Lower leg skin (tissue), 4 donors: ENCODE data around the gene FUT8. TPM values are rescaled to one million over a fixed set of nuclear protein-coding genes. Genes with fewer than 3 reads are reported as not detected.
"Not testable (repeated sequence)": the region's sequence is repeated elsewhere in the genome, so short reads cannot be mapped to it uniquely, and the experiment has no call there.

Experiments
- DNase-seq, 2 donors: peaks; one replicate each; pipeline ENCODE4 v3.0.0-alpha.2; 2019; ENCODE audit warnings: low spot score in 2 of 2
- H3K4me3 ChIP-seq: fragments of 200-600 bp; sonication (generic); 2 replicates; pipeline ENCODE4 v1.5.1; 2017; ENCODE audit warnings: mild to moderate bottlenecking, low read depth; ENCODE audit not compliant: poor library complexity, severe bottlenecking
- POLR2A ChIP-seq, 2 donors: fragments of 450-650 bp; IDR thresholded peaks; one replicate each; pipeline ENCODE4 v1.6.1; 2016 to 2017; ENCODE audit warnings: antibody characterized with exemption in 2 of 2, mild to moderate bottlenecking in 1 of 2, moderate library complexity in 1 of 2
- WGBS, 2 donors: methylation state at CpG; one replicate each; pipeline ENCODE4 v1.1.5; 2018; 5-methylcytosine and 5-hydroxymethylcytosine counted together
- intact Hi-C: fragments of 100-400 bp; cut with DNase I; formaldehyde crosslinking; loops from one replicate; pipeline ENCODE4 v1.15.0; 2023; ENCODE audit warnings: low total_unique reads
- total RNA-seq, 4 donors: library from RNA; depleted of rRNA; stranded (reverse); fragments of >200 nt; gene quantifications; one replicate each; pipeline ENCODE4 v1.1.0, GENCODE V29; 2016
- TF ChIP-seq, protein P1 (sequence below), 3 donors: fragments of 450-650 bp; IDR thresholded peaks; one replicate each; pipeline ENCODE4 v1.5.1; 2016; ENCODE audit warnings: antibody characterized with exemption in 3 of 3, mild to moderate bottlenecking in 3 of 3, moderate library complexity in 2 of 3

Gene FUT8
- total RNA-seq, 4 donors from 2014 or later, result 17.9 to 28.0 (median 25.2) TPM

DNA sequence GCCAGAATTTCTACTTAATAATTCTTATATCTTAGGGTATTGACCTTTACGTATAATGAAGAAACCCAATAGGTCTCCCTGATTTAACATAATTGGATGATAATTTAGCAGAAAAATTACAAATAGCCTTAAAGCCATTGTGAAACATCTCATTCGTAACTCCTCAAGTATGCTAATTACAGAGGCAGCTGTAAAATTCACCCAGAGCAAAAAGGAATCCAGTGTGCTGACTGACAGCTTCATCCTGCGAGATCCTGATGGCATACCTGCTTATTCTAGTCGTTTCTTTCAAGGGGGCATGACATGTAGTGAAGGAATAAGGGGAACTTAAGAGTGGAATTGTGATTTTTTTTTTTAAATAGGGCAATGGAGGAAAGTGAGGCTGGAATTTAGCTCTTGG, 291.5 kb downstream of the FUT8 start:
- 73 to 74% methylated on average over 4 of the region's 4 CpGs for WGBS, 2 donors
- no peak overlapping the region for H3K4me3 ChIP-seq
- DNase-seq, result no peak
- TF ChIP-seq, protein P1, sequence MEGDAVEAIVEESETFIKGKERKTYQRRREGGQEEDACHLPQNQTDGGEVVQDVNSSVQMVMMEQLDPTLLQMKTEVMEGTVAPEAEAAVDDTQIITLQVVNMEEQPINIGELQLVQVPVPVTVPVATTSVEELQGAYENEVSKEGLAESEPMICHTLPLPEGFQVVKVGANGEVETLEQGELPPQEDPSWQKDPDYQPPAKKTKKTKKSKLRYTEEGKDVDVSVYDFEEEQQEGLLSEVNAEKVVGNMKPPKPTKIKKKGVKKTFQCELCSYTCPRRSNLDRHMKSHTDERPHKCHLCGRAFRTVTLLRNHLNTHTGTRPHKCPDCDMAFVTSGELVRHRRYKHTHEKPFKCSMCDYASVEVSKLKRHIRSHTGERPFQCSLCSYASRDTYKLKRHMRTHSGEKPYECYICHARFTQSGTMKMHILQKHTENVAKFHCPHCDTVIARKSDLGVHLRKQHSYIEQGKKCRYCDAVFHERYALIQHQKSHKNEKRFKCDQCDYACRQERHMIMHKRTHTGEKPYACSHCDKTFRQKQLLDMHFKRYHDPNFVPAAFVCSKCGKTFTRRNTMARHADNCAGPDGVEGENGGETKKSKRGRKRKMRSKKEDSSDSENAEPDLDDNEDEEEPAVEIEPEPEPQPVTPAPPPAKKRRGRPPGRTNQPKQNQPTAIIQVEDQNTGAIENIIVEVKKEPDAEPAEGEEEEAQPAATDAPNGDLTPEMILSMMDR (IDR thresholded peaks at IDR 0.05), result no peak
- no peak for TF ChIP-seq POLR2A (IDR thresholded peaks at IDR 0.05)
- intact Hi-C loops, result no loop called here

DNA sequence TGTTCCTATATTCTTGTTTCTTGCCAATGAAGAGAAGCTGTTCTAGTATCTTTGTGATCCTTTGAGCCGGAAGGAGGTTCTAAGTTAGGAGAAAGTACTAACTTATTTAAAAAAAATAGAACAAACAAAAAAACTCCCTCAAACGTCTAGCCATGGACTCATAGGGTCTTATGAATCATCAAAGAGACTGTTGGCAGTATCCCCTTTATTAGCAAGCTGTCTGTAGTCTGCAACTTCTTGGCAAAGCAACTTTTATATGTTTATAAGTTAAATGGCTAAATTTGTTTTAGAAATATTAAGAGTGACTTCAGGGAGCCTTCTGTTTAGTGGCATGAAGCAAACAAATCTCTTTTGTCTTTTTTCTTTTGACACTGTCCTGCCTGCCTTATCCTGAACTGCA, 291.9 kb downstream of the FUT8 start:
- TF ChIP-seq POLR2A (IDR thresholded peaks at IDR 0.05), result no peak
- TF ChIP-seq, protein P1 (IDR thresholded peaks at IDR 0.05), result no peak
- 51 to 57% methylated on average over 2 of the region's 2 CpGs for WGBS, 2 donors
- intact Hi-C loops, result no loop called here
- DNase-seq, result no peak
- H3K4me3 ChIP-seq, result no peak overlapping the region

DNA sequence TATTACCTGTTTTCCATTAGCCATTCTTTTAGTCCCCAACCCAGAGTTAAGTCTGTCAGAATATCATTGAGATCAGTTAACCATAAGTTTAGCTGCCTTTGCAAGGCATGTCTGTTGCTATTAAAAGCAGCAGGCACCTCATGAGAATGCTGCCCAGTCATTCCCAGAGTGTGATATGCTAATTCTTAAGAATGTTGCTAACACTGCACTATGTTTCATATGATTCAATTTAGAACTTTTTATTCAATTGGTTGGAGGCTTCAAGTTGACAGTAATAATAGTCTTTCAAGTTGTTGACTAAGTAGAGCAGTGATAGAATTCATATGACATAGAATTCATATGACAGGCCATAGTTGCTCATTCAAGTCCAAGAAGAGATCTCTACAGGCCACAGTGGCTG, 292.3 kb downstream of the FUT8 start:
- no peak for TF ChIP-seq POLR2A (IDR thresholded peaks at IDR 0.05)
- no peak for DNase-seq
- intact Hi-C loops, result no loop called here
- no peak overlapping the region for H3K4me3 ChIP-seq

DNA sequence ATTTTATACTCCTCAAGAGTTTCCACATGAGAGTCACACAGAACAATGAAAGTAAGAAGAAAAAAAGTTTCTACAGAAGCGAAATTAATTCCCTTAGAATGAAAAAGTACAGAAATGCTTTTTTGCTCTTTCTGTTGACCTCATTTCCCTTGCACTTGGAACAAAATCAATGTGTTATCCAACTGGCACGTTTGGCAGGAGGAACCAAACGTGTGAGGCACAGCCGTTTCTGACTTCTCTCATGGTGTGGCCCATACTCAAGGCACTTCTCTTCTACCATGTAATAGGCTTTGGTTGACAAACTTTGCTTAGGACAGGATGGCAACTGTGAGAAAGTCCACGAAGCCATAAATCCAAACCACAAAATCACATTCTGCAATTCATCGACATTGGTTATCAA, 297.0 kb downstream of the FUT8 start:
- H3K4me3 ChIP-seq, result no peak overlapping the region
- no peak for DNase-seq
- intact Hi-C loops, result no loop called here
- WGBS, 2 donors, result 50 to 51% methylated on average over 6 of the region's 6 CpGs
- TF ChIP-seq, protein P1 (IDR thresholded peaks at IDR 0.05), result no peak
- TF ChIP-seq POLR2A (IDR thresholded peaks at IDR 0.05), result no peak

DNA sequence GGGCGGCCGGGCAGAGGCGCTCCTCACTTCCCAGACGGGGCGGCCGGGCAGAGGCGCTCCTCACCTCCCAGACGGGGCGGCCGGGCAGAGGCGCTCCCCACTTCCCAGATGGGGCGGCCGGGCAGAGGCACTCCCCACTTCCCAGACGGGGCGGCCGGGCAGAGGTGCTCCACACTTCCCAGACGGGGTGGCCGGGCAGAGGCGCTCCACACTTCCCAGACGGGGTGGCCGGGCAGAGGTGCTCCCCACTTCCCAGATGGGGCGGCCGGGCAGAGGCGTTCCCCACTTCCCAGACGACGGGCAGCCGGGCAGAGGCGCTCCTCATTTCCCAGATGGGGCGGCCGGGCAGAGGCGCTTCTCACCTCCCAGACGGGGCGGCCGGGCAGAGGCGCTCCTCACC, 304.3 kb downstream of the FUT8 start:
- WGBS, 2 donors, result 86 to 95% methylated on average over 11 to 29 of the region's 35 CpGs
- intact Hi-C loops, H3K4me3 ChIP-seq, DNase-seq: not testable (repeated sequence)

DNA sequence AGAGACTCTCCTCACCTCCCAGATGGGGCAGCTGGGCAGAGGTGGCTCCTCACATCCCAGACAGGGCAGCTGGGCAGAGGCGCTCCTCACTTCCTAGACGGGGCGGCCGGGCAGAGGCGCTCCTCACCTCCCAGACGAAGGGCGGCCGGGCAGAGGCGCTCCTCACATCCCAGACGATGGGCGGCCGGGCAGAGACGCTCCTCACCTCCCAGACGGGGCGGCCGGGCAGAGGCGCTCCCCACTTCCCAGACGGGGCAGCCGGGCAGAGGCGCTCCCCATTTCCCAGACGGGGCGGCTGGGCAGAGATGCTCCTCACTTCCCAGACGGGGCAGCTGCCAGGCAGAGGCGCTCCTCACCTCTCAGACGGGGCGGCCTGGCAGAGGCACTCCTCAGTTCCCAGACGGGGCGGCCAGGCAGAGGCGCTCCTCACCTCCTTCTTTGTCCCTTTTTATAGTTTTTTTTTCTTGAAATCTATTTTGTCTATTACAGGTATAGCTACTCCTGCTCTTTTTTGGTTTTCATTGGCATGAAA, 304.9 kb downstream of the FUT8 start:
- H3K4me3 ChIP-seq, DNase-seq, intact Hi-C loops: not testable (repeated sequence)
- WGBS, 2 donors, result 93 to 98% methylated on average over 25 to 26 of the region's 29 CpGs

DNA sequence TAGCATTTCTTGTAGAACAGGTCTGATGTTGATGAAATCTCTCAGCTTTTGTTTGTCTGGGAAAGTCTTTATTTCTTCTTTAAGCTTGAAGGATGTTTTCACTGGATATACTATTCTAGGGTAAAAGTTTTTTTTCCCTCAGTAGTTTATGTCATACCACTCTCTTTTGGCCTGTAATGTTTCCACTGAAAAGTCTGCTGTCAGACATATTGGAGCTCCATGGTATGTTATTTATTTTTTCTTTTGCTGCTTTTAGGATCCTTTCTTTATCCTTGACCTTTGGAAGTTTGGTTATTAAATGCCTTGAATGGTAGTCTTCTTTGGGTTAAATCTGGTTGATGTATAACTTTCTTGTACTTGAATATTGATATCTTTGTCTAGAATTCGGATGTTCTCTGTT, 306.1 kb downstream of the FUT8 start:
- TF ChIP-seq, protein P1 (IDR thresholded peaks at IDR 0.05), result no peak
- no peak for TF ChIP-seq POLR2A (IDR thresholded peaks at IDR 0.05)
- intact Hi-C loops, result no loop called here
- no peak overlapping the region for H3K4me3 ChIP-seq
- no peak for DNase-seq
- 92 to 100% methylated on average over 1 of the region's 1 CpG for WGBS, 2 donors
